Measurements from ENCODE around the gene EIF2A.

GRCh38 chr3:150538324-150539208 lies 8.0 kb upstream of the EIF2A start:
- TF ChIP-seq POLR2A (IDR thresholded peaks at IDR 0.05), result no peak
- TF ChIP-seq, protein P1, sequence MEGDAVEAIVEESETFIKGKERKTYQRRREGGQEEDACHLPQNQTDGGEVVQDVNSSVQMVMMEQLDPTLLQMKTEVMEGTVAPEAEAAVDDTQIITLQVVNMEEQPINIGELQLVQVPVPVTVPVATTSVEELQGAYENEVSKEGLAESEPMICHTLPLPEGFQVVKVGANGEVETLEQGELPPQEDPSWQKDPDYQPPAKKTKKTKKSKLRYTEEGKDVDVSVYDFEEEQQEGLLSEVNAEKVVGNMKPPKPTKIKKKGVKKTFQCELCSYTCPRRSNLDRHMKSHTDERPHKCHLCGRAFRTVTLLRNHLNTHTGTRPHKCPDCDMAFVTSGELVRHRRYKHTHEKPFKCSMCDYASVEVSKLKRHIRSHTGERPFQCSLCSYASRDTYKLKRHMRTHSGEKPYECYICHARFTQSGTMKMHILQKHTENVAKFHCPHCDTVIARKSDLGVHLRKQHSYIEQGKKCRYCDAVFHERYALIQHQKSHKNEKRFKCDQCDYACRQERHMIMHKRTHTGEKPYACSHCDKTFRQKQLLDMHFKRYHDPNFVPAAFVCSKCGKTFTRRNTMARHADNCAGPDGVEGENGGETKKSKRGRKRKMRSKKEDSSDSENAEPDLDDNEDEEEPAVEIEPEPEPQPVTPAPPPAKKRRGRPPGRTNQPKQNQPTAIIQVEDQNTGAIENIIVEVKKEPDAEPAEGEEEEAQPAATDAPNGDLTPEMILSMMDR (IDR thresholded peaks at IDR 0.05), result no peak
